Left ventricle myocardium inferior (tissue), 1 donor: ENCODE results near the gene ADCY2. TPM values are rescaled to one million over a fixed set of nuclear protein-coding genes. Genes with fewer than 3 reads are reported as not detected.

ENCODE experiments used
- DNase-seq: peaks from one replicate; pipeline ENCODE4 v3.0.0-alpha.2; 2020
- H3K27ac ChIP-seq: fragments of 200-600 bp; replicated peaks from 2 replicates; pipeline ENCODE4 v1.8.0; 2021
- H3K27me3 ChIP-seq: fragments of 200-600 bp; 2 replicates; pipeline ENCODE4 v1.8.0; 2021; ENCODE audit warnings: low read depth
- H3K36me3 ChIP-seq: fragments of 200-600 bp; 2 replicates; pipeline ENCODE4 v1.8.0; 2021
- H3K4me1 ChIP-seq: fragments of 200-600 bp; 2 replicates; pipeline ENCODE4 v1.8.0; 2021
- H3K4me3 ChIP-seq: fragments of 200-600 bp; 2 replicates; pipeline ENCODE4 v1.8.0; 2021; ENCODE audit warnings: mild to moderate bottlenecking, moderate library complexity
- H3K9me3 ChIP-seq: fragments of 200-600 bp; replicated peaks from 2 replicates; pipeline ENCODE4 v1.8.0; 2021
- intact Hi-C: fragments of 100-400 bp; cut with micrococcal nuclease; formaldehyde crosslinking; loops from one replicate; pipeline ENCODE4 v1.11.0; 2022
- total RNA-seq: library from RNA; stranded (reverse); fragmentation: NEBNext Ultra II Directional; extraction: Animal tissue kit (Norgen Biotek cat#: 25700); gene quantifications from one replicate; pipeline ENCODE4 v1.2.1, GENCODE V29; 2021
- TF ChIP-seq, protein P1 (sequence below): fragments of 200-600 bp; IDR thresholded peaks from 2 replicates; pipeline ENCODE4 v1.8.0; 2021; ENCODE audit warnings: antibody characterized with exemption, mild to moderate bottlenecking, borderline replicate concordance
- donor health status: DM: no; HTN: yes; CAD: no; lungs with severe emphysema.

ADCY2 gene
- total RNA-seq, 1 donor from 2014 or later = 0.30 TPM

DNA sequence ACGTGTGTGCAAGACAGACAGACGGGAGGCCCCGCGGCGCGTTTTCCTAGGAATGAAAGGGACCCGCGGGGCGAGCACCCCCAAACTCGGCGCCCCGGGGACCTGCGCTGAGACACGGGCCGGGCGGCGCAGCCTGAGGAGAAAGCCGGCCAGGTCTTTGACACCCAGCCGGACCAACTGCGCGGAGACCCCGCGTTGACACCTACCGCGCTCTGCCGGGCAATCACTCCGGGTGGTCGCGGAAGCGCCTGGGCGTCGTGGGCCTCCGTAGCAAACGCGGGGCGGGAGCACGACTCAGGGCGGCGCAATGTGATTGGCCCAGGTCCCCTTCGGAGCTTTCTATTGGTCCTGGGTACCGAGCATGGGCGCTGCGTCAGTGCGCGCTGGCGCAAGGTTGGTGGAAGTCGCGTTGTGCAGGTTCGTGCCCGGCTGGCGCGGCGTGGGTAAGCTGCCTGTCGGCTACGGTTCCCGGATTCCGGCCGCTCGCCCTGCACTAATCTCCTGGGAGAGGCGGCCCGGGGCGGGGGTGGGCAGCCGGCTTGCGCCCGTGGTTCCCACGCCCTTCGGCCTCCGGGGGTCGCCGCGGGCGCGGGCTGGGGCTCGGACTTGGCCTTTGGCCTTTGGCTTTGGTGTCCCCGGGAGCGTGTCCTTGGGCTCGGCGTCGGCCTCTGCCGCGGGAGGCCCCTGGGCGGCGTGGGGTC is 473.0 kb downstream of the ADCY2 start, which contains the start of the genes FASTKD3 and MTRR:
Gene FASTKD3 (minus strand): TSS at position 259 of the 701 bp plus-strand sequence. CDS start 948 bp downstream, outside the sequence.
Gene MTRR (plus strand): TSS at position 376 of the 701 bp plus-strand sequence. CDS start 1,647 bp downstream, outside the sequence.
- peaks cover 64% of the 10 kb centered on the region for H3K4me1 ChIP-seq
- peak within 1 kb of the TSS; percentile 81 for H3K4me3 ChIP-seq
- DNase-seq = peak; percentile 94
- peaks cover 15% of the 10 kb centered on the region for H3K36me3 ChIP-seq
- TF ChIP-seq, protein P1, sequence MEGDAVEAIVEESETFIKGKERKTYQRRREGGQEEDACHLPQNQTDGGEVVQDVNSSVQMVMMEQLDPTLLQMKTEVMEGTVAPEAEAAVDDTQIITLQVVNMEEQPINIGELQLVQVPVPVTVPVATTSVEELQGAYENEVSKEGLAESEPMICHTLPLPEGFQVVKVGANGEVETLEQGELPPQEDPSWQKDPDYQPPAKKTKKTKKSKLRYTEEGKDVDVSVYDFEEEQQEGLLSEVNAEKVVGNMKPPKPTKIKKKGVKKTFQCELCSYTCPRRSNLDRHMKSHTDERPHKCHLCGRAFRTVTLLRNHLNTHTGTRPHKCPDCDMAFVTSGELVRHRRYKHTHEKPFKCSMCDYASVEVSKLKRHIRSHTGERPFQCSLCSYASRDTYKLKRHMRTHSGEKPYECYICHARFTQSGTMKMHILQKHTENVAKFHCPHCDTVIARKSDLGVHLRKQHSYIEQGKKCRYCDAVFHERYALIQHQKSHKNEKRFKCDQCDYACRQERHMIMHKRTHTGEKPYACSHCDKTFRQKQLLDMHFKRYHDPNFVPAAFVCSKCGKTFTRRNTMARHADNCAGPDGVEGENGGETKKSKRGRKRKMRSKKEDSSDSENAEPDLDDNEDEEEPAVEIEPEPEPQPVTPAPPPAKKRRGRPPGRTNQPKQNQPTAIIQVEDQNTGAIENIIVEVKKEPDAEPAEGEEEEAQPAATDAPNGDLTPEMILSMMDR = no peak
- intact Hi-C loops = no loop called here
- no peaks in the 10 kb centered on the region for H3K27me3 ChIP-seq
- peak within 1 kb of the TSS; percentile 84 for H3K27ac ChIP-seq
- H3K9me3 ChIP-seq = no peaks in the 10 kb centered on the region

DNA sequence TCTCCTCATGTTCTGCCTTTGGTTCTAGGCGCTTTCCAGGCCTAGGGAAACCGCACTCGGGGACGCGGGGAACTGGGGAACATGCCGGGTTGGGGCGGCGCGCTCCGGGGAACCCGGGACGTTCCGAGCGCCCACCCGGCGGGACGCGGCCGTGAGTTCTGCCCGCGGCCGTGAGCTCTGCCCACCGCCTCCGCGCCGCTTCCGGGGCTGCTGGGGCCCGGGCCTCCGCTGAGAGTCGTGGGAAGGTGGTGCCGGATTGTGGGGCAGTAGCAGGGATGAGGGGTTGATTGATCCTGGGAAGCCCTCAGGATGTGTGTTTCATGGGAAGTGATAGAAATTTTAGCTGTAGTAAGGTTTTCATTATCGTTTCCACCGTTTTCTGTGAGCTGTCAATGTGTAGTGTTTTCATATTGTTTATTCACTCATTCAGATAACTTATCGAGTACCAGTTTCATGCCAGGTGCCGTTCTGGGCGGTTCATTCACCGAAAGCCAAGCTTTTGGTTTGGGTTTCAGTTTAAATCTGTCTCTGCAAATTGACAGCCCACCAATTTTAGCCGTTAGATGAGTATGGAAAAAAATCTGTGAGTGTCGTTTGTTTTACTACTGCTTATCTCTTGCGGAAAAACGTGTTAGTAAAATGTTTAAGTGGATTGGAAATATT is 473.7 kb downstream of the ADCY2 start:
- peak overlapping the region; percentile 81 for H3K4me3 ChIP-seq
- H3K27me3 ChIP-seq = no peaks in the 10 kb centered on the region
- no peaks in the 10 kb centered on the region for H3K9me3 ChIP-seq
- H3K36me3 ChIP-seq = peaks cover 13% of the 10 kb centered on the region
- intact Hi-C loops = no loop called here
- DNase-seq = peak; percentile 17
- H3K27ac ChIP-seq = peak overlapping the region; percentile 84
- TF ChIP-seq, protein P1 = no peak
- H3K4me1 ChIP-seq = peaks cover 64% of the 10 kb centered on the region

DNA sequence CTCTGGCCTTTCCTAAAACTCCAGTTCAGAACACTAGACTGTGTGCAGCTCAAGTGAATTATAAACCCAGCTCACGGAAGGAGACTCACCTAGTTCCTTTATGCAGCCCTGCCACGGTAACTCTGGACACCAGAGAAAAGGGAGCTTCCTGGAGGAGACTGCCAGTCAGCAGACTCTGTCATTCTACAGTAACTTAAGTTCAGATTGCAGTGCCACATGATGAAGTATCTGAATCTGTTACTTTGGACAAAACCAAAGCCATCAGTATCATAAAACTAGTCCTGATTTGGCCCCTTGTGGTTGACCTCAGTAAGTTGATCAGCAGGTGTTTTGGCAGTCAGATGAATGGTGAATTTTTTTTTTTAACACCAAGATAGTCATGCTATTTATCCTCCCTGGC is 475.7 kb downstream of the ADCY2 start:
- peaks cover 17% of the 10 kb centered on the region for H3K36me3 ChIP-seq
- H3K4me1 ChIP-seq = peaks cover 57% of the 10 kb centered on the region
- no peak for DNase-seq
- no peaks in the 10 kb centered on the region for H3K27me3 ChIP-seq
- H3K4me3 ChIP-seq = no peak overlapping the region
- no peaks in the 10 kb centered on the region for H3K9me3 ChIP-seq
- no peak overlapping the region for H3K27ac ChIP-seq
- intact Hi-C loops = no loop called here
- TF ChIP-seq, protein P1 = no peak

DNA sequence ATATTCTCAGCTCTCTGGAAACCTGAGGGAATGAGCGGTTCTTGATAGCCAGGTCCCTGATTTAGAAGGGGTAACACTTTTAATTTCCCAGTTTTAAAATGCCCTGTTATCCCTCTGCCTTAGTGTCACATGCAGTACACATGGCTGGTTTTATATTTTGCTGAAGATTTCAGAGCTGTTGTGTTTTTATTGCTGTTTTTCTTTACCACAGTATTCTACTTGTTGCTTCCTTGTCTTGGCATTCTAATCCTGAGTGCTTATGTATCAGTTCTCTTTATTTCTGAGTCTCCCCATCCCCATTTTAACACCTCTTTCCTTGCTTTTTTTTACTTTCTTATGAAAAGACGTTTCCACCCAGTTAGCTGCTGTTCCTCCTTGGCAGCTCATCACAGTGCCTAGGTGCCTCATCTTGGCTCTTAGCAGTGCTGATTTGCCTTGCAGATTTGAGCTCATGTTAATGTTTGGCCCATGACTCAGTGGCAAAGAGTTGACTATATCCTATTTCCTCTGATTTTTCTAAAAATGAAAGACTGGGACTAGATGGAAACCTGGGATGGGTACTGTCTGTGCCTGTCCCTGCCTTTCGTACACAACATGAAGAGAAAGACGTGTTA is 476.7 kb downstream of the ADCY2 start:
- intact Hi-C loops = no loop called here
- Histone ChIP-seq H3K27ac (no peak overlapping the region), H3K4me3 (no peak overlapping the region), H3K36me3 (peaks cover 26% of the 10 kb centered on the region), H3K9me3 (no peaks in the 10 kb centered on the region), H3K4me1 (peaks cover 54% of the 10 kb centered on the region), H3K27me3 (no peaks in the 10 kb centered on the region)
- DNase-seq = no peak
- TF ChIP-seq, protein P1 = no peak

DNA sequence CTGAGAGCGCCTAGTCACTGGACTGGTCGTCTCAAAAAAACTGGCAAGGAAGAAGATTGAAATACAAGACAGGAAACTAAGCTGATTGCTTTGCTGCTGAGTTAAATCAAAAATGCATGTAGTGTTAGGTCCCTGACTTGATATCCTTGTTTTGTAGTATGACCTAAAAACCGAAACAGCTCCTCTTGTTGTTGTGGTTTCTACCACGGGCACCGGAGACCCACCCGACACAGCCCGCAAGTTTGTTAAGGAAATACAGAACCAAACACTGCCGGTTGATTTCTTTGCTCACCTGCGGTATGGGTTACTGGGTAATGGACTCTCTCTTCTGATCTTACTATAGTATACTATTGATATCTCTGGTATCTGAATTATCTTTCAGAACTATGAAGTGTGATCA is 477.3 kb downstream of the ADCY2 start:
- TF ChIP-seq, protein P1 = no peak
- Histone ChIP-seq H3K27ac (no peak overlapping the region), H3K9me3 (no peaks in the 10 kb centered on the region), H3K27me3 (no peaks in the 10 kb centered on the region), H3K4me1 (peaks cover 52% of the 10 kb centered on the region), H3K4me3 (no peak overlapping the region), H3K36me3 (peaks cover 32% of the 10 kb centered on the region)
- intact Hi-C loops = no loop called here
- DNase-seq = no peak
